Bone marrow (tissue), 2 donors: ENCODE data around the gene CFHR5.
"Not testable (repeated sequence)": the region's sequence is repeated elsewhere in the genome, so short reads cannot be mapped to it uniquely, and the experiment has no call there.

Source experiments
- DNase-seq, 2 donors: peaks; one replicate each; lab custom pipeline; 2025; lab: John Stamatoyannopoulos, UW

The CFHR5 gene

GRCh38 chr1:197021716-197022115 lies 44.4 kb downstream of the CFHR5 start:
- no peak for DNase-seq

- DNase-seq = no peak
Measured at GRCh38 chr1:197024460-197024859, 47.1 kb downstream of the CFHR5 start.

GRCh38 chr1:197027359-197027758 lies 50.0 kb downstream of the CFHR5 start:
- no peak for DNase-seq

- no peak for DNase-seq
Measured at GRCh38 chr1:197029749-197030148, 52.4 kb downstream of the CFHR5 start.

- not testable (repeated sequence) for DNase-seq
Measured at GRCh38 chr1:197034631-197035339, 57.4 kb downstream of the CFHR5 start.

- DNase-seq = no peak
Measured at GRCh38 chr1:197036861-197037260, 59.5 kb downstream of the CFHR5 start.

- DNase-seq = no peak
Measured at GRCh38 chr1:197041486-197042353, 64.4 kb downstream of the CFHR5 start.

GRCh38 chr1:197042676-197043341 lies 65.5 kb downstream of the CFHR5 start:
- no peak for DNase-seq

- no peak for DNase-seq
Measured at GRCh38 chr1:197049100-197049499, 71.7 kb downstream of the CFHR5 start.
